Osteocyte (in vitro differentiated cells): ENCODE data around the gene GRIN3B. TPM values are rescaled to one million over a fixed set of nuclear protein-coding genes. Genes with fewer than 3 reads are reported as not detected.

Source experiments
- DNase-seq: peaks from one replicate; pipeline ENCODE4 v3.0.0; 2021; ENCODE audit warnings: mixed read lengths; ENCODE audit not compliant: unreplicated experiment; ENCODE audit errors: extremely low spot score
- H3K27ac Mint-ChIP-seq: one replicate; pipeline ENCODE4 v1.8.0; 2021; ENCODE audit warnings: mild to moderate bottlenecking, mixed read lengths; ENCODE audit not compliant: unreplicated experiment
- H3K27me3 Mint-ChIP-seq: one replicate; pipeline ENCODE4 v1.8.0; 2021; ENCODE audit warnings: mixed read lengths; ENCODE audit not compliant: unreplicated experiment
- H3K36me3 Mint-ChIP-seq: one replicate; pipeline ENCODE4 v1.8.0; 2021; ENCODE audit warnings: mixed read lengths; ENCODE audit not compliant: unreplicated experiment
- H3K4me1 Mint-ChIP-seq: one replicate; pipeline ENCODE4 v1.8.0; 2021; ENCODE audit warnings: mixed read lengths; ENCODE audit not compliant: unreplicated experiment
- H3K4me3 Mint-ChIP-seq: one replicate; pipeline ENCODE4 v1.8.0; 2021; ENCODE audit warnings: mild to moderate bottlenecking, moderate library complexity, mixed read lengths; ENCODE audit not compliant: unreplicated experiment
- H3K9me3 Mint-ChIP-seq: one replicate; pipeline ENCODE4 v1.8.0; 2021; ENCODE audit warnings: mixed read lengths; ENCODE audit not compliant: unreplicated experiment
- total RNA-seq: library from RNA; stranded (reverse); gene quantifications from 2 replicates; pipeline ENCODE4 v1.2.1, GENCODE V29; 2021
- TF ChIP-seq, protein P1 (sequence below): fragments of 200-600 bp; sonication (generic); IDR thresholded peaks from 2 replicates; pipeline ENCODE4 v1.5.0; 2021; ENCODE audit warnings: antibody characterized with exemption, mild to moderate bottlenecking, moderate library complexity

Gene GRIN3B
- total RNA-seq, 1 donor from 2014 or later = 0.46 TPM

DNA sequence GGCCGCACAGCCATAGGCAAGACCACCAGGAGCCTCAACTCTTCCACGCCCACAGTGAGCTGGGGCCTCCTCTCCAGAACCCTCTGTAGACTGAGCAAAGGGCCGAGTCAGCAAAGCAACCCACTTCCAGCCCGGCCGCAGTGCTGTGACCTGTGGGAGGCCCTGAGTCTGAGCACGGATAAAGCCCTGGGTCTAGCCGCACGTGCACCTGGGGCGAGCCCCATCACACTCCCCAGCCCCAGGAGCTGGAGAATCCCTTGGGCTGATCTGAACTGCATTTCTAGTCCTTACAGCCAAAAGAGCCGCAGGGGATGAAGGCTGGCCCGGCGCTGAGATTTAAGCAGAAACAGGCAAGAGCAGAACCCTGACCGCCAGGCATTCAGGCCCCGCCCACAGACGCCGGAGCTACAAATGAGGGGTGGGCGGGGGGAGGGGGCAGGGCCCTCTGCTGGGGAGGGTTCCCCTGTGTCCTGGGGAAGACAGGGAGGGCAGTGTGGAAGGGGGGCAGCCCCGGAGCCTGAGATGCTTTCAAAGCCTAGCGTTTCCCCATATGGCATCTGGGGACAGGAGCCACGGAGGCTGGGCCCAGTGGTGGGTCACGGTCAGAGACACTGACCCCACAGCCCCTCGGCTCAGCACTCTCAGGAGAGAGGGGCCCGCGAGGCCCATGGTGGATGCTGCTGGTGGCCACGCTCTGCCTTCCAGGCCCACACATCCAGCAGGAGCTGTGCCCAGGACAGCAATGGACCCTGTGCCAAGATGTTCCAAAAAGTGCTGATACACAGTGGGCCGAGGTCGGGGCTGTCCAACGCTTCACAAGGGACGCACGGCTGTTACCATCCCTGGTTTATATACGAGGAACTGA, 15.8 kb downstream of the GRIN3B start:
- peaks cover 3% of the 10 kb centered on the region for H3K36me3 Mint-ChIP-seq
- peaks cover 39% of the 10 kb centered on the region for H3K4me1 Mint-ChIP-seq
- no peaks in the 10 kb centered on the region for H3K9me3 Mint-ChIP-seq
- DNase-seq = no peak
- no peak overlapping the region for H3K4me3 Mint-ChIP-seq
- TF ChIP-seq, protein P1, sequence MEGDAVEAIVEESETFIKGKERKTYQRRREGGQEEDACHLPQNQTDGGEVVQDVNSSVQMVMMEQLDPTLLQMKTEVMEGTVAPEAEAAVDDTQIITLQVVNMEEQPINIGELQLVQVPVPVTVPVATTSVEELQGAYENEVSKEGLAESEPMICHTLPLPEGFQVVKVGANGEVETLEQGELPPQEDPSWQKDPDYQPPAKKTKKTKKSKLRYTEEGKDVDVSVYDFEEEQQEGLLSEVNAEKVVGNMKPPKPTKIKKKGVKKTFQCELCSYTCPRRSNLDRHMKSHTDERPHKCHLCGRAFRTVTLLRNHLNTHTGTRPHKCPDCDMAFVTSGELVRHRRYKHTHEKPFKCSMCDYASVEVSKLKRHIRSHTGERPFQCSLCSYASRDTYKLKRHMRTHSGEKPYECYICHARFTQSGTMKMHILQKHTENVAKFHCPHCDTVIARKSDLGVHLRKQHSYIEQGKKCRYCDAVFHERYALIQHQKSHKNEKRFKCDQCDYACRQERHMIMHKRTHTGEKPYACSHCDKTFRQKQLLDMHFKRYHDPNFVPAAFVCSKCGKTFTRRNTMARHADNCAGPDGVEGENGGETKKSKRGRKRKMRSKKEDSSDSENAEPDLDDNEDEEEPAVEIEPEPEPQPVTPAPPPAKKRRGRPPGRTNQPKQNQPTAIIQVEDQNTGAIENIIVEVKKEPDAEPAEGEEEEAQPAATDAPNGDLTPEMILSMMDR = no peak
- no peak overlapping the region for H3K27ac Mint-ChIP-seq
- no peaks in the 10 kb centered on the region for H3K27me3 Mint-ChIP-seq

DNA sequence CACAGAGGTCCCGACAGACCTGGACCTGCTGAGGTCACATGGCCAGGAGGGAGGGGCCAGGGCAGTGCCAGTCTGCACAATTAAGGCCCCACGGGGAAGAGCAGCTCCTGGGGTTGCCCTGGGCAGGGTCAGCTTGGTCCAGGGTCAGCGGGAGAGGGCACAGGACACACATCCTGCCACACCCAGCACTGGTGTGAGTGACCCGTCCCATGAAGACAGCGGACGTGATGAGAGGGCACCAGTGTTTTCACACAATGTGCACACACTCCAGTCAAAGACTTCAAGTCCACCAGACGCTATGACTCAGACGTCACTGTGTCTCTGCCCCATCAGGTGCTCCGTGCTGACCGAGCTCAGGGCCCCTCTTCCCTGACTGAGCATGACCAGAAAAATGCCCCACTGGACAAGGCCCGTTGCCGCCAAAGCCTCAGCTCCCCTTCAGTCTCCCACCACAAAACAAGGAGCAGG, 16.5 kb downstream of the GRIN3B start:
- H3K4me3 Mint-ChIP-seq = peak overlapping the region; percentile 47
- peaks cover 3% of the 10 kb centered on the region for H3K36me3 Mint-ChIP-seq
- no peaks in the 10 kb centered on the region for H3K27me3 Mint-ChIP-seq
- TF ChIP-seq, protein P1 = no peak
- H3K4me1 Mint-ChIP-seq = peaks cover 42% of the 10 kb centered on the region
- peak overlapping the region; percentile 77 for H3K27ac Mint-ChIP-seq
- no peaks in the 10 kb centered on the region for H3K9me3 Mint-ChIP-seq
- DNase-seq = no peak

DNA sequence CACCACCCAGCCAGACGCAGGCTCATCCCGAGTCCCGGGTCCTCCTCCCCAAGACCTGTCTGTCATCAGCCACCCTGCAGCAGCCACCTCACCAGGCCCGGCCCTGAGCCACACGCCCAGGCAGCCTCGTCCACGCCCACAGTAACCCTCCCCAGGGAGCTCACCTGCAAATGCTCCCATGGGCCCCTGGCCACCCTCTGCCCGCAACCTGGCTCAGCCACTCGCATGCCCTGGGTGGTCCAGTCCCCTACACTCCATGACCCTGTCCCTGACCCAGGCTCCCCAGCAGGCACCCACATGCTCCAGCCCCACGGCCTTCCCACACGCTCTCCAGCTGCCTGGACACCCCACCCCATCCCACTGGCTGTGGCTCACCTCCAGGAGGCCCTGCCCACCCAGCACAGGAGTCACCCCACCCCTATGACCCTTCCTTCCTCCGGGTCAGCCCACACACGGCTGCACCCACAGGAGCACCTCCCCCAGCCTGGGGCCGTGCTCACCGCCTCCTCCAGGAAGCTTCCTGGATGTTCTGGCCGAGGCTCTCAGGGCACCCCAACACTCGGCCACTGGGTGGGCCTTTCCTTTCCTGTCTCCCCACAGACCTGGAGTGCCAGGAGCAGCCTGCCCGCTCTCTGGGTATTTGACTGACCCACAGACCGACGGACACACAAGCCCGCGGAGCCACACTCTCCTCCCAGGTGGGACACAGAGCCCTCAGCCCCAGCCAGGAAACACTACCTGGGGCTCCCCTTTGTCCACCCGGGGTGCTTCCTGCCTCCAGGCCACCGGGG, 17.1 kb downstream of the GRIN3B start:
- Mint-ChIP-seq H3K4me1 (peaks cover 44% of the 10 kb centered on the region), H3K36me3 (peaks cover 2% of the 10 kb centered on the region), H3K4me3 (peak overlapping the region; percentile 47), H3K27me3 (no peaks in the 10 kb centered on the region), H3K9me3 (no peaks in the 10 kb centered on the region), H3K27ac (peak overlapping the region; percentile 77)
- TF ChIP-seq, protein P1 = no peak
- DNase-seq = no peak

DNA sequence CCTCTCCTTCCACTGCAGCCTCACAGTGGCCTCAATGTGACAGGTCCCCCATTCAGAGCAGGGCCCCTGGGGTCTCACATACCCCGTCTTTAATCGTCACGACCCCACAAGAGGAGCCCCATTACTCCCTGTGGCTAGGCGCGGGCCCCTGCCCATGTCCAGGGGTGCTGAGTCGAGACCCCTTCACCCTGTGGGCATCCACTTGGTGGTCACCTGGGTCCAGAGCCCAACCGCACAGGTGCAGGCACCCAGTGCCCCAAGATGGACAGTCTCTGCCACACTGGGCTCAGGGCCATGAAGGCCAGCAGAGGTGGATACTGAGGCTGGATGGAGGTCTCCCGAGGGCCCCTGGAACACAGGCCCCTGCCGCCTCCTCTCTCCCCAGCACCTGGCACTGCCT, 17.7 kb downstream of the GRIN3B start:
- Mint-ChIP-seq H3K9me3 (no peaks in the 10 kb centered on the region), H3K4me3 (no peak overlapping the region), H3K36me3 (peaks cover 2% of the 10 kb centered on the region), H3K4me1 (peaks cover 44% of the 10 kb centered on the region), H3K27ac (peak overlapping the region; percentile 18), H3K27me3 (no peaks in the 10 kb centered on the region)
- TF ChIP-seq, protein P1 = no peak
- DNase-seq = no peak

DNA sequence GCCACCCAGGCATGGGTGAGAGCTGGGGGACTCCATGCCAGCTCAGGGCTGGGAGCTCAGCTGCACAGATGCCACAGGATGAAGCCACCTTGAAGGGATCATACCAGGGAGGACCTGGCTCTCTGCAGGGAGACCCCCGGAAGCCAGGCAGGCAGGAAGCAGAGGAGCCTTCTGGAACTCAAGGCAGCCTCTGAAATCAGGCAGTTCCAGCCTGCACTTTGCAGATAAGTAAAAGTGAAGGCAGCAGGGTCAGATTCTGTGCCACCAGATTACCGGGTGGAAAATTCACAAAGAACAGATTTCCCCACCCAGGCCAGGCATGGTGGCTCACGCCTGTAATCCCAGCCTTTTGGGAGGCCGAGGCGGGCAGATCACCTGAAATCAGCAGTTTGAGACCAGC, 18.2 kb downstream of the GRIN3B start:
- no peaks in the 10 kb centered on the region for H3K9me3 Mint-ChIP-seq
- peak overlapping the region; percentile 18 for H3K27ac Mint-ChIP-seq
- peaks cover 44% of the 10 kb centered on the region for H3K4me1 Mint-ChIP-seq
- H3K4me3 Mint-ChIP-seq = peak overlapping the region; percentile 84
- no peaks in the 10 kb centered on the region for H3K27me3 Mint-ChIP-seq
- TF ChIP-seq, protein P1 = no peak
- peaks cover 2% of the 10 kb centered on the region for H3K36me3 Mint-ChIP-seq
- DNase-seq = no peak
